Upper lobe of left lung (tissue), 4 donors: ENCODE results near the gene CASP10.

Experiments
- CTCF ChIP-seq, 6 experiments: fragments of 450-650 bp in 4 of 6; fragments of 200-600 bp in 2 of 6; sonication (generic) in 2 of 6; IDR thresholded peaks; one replicate each; pipeline ENCODE4 v1.5.1; 2016 to 2019; ENCODE audit warnings: antibody characterized with exemption in 6 of 6
- POLR2A ChIP-seq, 4 donors: fragments of 450-650 bp; IDR thresholded peaks; one replicate each; pipeline ENCODE4 v1.5.1; 2016 to 2017; ENCODE audit warnings: antibody characterized with exemption in 4 of 4, mild to moderate bottlenecking in 2 of 4

DNA sequence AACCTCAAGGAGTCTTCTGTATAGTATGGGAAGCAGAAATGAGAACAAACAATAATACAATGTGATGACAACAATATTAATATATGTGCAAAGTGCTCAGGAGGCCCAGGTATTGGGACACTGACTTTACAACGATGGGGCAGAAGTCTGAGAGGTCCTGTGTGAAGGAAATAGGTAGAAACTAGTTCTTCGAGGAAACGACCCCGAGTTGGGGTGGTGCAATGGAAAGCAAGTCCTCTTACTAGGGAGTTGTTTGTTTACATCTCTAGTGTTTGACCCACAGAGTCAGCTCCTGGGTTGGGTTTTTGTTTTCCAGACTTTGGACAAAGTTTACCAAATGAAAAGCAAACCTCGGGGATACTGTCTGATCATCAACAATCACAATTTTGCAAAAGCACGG is 93.6 kb downstream of the CASP10 start:
- TF ChIP-seq CTCF (IDR thresholded peaks at IDR 0.05) (no peak), POLR2A (IDR thresholded peaks at IDR 0.05) (no peak)
